HEK293 (cell line): Measurements from ENCODE around the gene NAALADL2.

Experiments
- BCL11B ChIP-seq: fragments of 450-650 bp; formaldehyde crosslinking; IDR thresholded peaks from 2 replicates; pipeline ENCODE4 v1.5.1; 2016; ENCODE audit warnings: low read depth, missing biosample characterization, missing genetic modification characterization
- CTCF ChIP-seq: fragments of 450-650 bp; formaldehyde crosslinking; IDR thresholded peaks from 2 replicates; pipeline ENCODE4 v1.5.1; 2016; ENCODE audit warnings: missing biosample characterization, missing genetic modification characterization
- ZBTB6 ChIP-seq: fragments of 450-650 bp; formaldehyde crosslinking; IDR thresholded peaks from 2 replicates; pipeline ENCODE4 v1.5.1; 2017; ENCODE audit warnings: missing biosample characterization, missing genetic modification characterization
- ZNF16 ChIP-seq: fragments of 450-650 bp; formaldehyde crosslinking; IDR thresholded peaks from 2 replicates; pipeline ENCODE4 v1.5.1; 2016; ENCODE audit warnings: low read depth, missing biosample characterization, missing genetic modification characterization
- ZNF274 ChIP-seq, 2 experiments: fragments of 200-500 bp in 1 of 2; fragments of 450-650 bp in 1 of 2; sonication (Bioruptor generic) in 1 of 2; formaldehyde crosslinking in 1 of 2; IDR thresholded peaks; 2 replicates each; pipeline versions ENCODE4 v1.5.1 to v1.6.1; 2014 to 2016; ENCODE audit warnings: borderline replicate concordance in 1 of 2, inconsistent platforms in 1 of 2, low read length in 1 of 2, missing biosample characterization in 1 of 2, missing genetic modification characterization in 1 of 2
- ZNF426 ChIP-seq: fragments of 450-650 bp; formaldehyde crosslinking; IDR thresholded peaks from 2 replicates; pipeline ENCODE4 v1.5.1; 2017; ENCODE audit warnings: missing biosample characterization, missing genetic modification characterization, mild to moderate bottlenecking, inconsistent platforms, moderate library complexity
- ZNF76 ChIP-seq: fragments of 450-650 bp; formaldehyde crosslinking; IDR thresholded peaks from 2 replicates; pipeline ENCODE4; 2016; ENCODE audit warnings: low read depth, missing biosample characterization, missing genetic modification characterization, borderline replicate concordance
- ZNF830 ChIP-seq: fragments of 450-650 bp; IDR thresholded peaks from 2 replicates; pipeline ENCODE4 v1.5.0; 2018; ENCODE audit warnings: missing biosample characterization, missing genetic modification characterization, low read depth, mild to moderate bottlenecking, moderate library complexity
- ZXDB ChIP-seq: fragments of 450-650 bp; formaldehyde crosslinking; IDR thresholded peaks from 2 replicates; pipeline ENCODE4 v1.5.1; 2016; ENCODE audit warnings: missing biosample characterization, missing genetic modification characterization

GRCh38 chr3:175777495-175777894 lies 918.4 kb downstream of the NAALADL2 start:
- no peak for TF ChIP-seq CTCF (tag by site-specific recombination)
- TF ChIP-seq ZBTB6 (tag by site-specific recombination): no peak
- TF ChIP-seq ZNF16 (tag by site-specific recombination): no peak
- TF ChIP-seq ZNF426 (tag by site-specific recombination): no peak
- TF ChIP-seq ZNF274 (IDR thresholded peaks at IDR 0.05; ENCODE audit: low read length): no peak
- no peak for TF ChIP-seq ZNF274 (tag by site-specific recombination; IDR thresholded peaks at IDR 0.05; ENCODE audit: borderline replicate concordance)
- no peak for TF ChIP-seq BCL11B (tag by site-specific recombination)
- TF ChIP-seq ZXDB (tag by site-specific recombination): no peak
- TF ChIP-seq ZNF76 (tag by site-specific recombination): no peak
- TF ChIP-seq ZNF830 (tag by site-specific recombination): no peak
